Uterus (tissue), 2 donors: ENCODE data around the gene IFT25.

Experiments used
- POLR2A ChIP-seq, 2 donors: fragments of 450-650 bp; IDR thresholded peaks; one replicate each; pipeline ENCODE4 v1.6.1; 2016; ENCODE audit warnings: antibody characterized with exemption in 2 of 2, mild to moderate bottlenecking in 1 of 2, moderate library complexity in 1 of 2
- TF ChIP-seq, protein P1 (sequence below), 4 experiments: fragments of 200-600 bp in 2 of 4; fragments of 450-650 bp in 2 of 4; sonication (generic) in 2 of 4; IDR thresholded peaks; one replicate each; pipeline ENCODE4 v1.5.1; 2016 to 2019; ENCODE audit warnings: antibody characterized with exemption in 4 of 4, mild to moderate bottlenecking in 2 of 4, moderate library complexity in 1 of 4

DNA sequence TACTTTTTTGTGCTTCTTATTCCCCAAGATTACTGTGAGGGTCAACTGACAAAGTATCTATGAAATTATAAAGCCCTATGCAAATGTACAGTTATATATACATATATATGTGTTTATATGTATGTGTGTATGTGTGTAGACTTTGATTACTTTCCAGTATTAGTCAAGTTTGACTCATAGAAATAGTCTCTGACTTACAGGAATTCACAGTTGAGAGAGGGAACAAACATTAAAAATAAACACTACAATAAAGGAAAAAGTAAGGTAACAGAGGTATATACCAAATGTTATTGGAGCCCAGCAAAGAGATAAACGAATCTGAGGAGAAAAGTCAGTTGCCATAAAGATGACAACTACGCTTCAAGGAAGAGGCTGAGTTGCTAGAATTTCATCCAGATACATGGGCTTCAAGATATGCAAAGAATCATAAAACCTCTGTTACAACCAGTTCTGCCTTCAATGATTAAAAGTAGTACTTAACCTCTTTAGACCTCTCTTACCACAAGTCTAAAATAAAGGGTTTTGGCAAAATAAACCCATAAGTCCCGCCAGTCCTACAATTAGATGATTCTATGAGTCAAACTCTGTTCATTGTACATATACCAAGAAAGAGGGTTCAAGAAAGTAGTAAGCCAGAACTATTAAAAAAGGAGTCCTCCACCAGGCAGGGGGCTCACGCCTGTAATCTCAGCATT is 7.2 kb downstream of the IFT25 start:
- TF ChIP-seq, protein P1, sequence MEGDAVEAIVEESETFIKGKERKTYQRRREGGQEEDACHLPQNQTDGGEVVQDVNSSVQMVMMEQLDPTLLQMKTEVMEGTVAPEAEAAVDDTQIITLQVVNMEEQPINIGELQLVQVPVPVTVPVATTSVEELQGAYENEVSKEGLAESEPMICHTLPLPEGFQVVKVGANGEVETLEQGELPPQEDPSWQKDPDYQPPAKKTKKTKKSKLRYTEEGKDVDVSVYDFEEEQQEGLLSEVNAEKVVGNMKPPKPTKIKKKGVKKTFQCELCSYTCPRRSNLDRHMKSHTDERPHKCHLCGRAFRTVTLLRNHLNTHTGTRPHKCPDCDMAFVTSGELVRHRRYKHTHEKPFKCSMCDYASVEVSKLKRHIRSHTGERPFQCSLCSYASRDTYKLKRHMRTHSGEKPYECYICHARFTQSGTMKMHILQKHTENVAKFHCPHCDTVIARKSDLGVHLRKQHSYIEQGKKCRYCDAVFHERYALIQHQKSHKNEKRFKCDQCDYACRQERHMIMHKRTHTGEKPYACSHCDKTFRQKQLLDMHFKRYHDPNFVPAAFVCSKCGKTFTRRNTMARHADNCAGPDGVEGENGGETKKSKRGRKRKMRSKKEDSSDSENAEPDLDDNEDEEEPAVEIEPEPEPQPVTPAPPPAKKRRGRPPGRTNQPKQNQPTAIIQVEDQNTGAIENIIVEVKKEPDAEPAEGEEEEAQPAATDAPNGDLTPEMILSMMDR (IDR thresholded peaks at IDR 0.05), result no peak
- TF ChIP-seq POLR2A (IDR thresholded peaks at IDR 0.05), result no peak
